K562 (cell line): ENCODE data around the gene OSBPL7. TPM values are rescaled to one million over a fixed set of nuclear protein-coding genes. Genes with fewer than 3 reads are reported as not detected.

Source experiments
- ATAC-seq: fragments of 200-7000 bp; cut with Tn5 transposase; 3 replicates; pipeline ENCODE4 v1.9.1; 2020; ENCODE audit warnings: moderate library complexity
- BruUV-seq: library from RNA; stranded (reverse); fragments of 400-500 nt; replicated peaks from 2 replicates; lab custom pipeline; 2021; lab: Mats Ljungman, UMichigan
- CTCF ChIA-PET: fragments of 300-600 bp; formaldehyde crosslinking; extraction: SDS; loops from one replicate; lab custom pipeline; 2021; ENCODE audit warnings: low intra/inter-chr PET ratio; lab: Yijun Ruan, JAX
- POLR2A ChIA-PET: fragments of 300-600, 350-650 bp; sonication (Branson Sonifier 250); formaldehyde crosslinking; extraction: SDS; loops from one replicate; lab custom pipeline; 2021; ENCODE audit warnings: antibody characterized with exemption, inconsistent platforms; lab: Yijun Ruan, JAX
- DNase-seq, 4 experiments: peaks; one replicate each; pipeline versions ENCODE4 v3.0.0 to v3.0.0-alpha.2; 2011 to 2018; ENCODE audit warnings: low spot score in 3 of 4, mixed read lengths in 3 of 4; ENCODE audit errors: extremely low read depth in 1 of 4
- FAIRE-seq: peaks from 2 replicates; lab custom pipeline; 2011; peaks lifted over from hg19 to GRCh38; lab: Jason Lieb, UNC
- H2AFZ ChIP-seq: 2 replicates; pipeline ENCODE4 v1.6.0; 2011; ENCODE audit warnings: low read depth, low read length, control low read depth, inconsistent platforms
- H3K27ac ChIP-seq: fragments of 200-600 bp; 3 replicates; pipeline ENCODE4 v1.8.0; 2011; ENCODE audit warnings: low read depth, mild to moderate bottlenecking, control low read depth, inconsistent platforms, low read length, moderate library complexity, mixed read lengths; ENCODE audit errors: extremely low read depth
- H3K27me3 ChIP-seq, 2 experiments: fragments of 300-600 bp in 1 of 2; 2 replicates in 1 of 2; 3 replicates in 1 of 2; pipeline versions ENCODE4 v1.6.0 to v1.8.0; 2011; ENCODE audit warnings: inconsistent platforms in 2 of 2, low read length in 2 of 2, mild to moderate bottlenecking in 1 of 2, mixed read lengths in 1 of 2, moderate library complexity in 1 of 2; ENCODE audit not compliant: control insufficient read depth in 2 of 2, insufficient read depth in 2 of 2
- H3K36me3 ChIP-seq: fragments of 300-600 bp; 3 replicates; pipeline ENCODE4 v1.8.0; 2011; ENCODE audit warnings: mild to moderate bottlenecking, low read length, inconsistent platforms; ENCODE audit not compliant: control insufficient read depth, insufficient read depth
- H3K4me1 ChIP-seq, 2 experiments: fragments of 200-600 bp in 1 of 2; replicated peaks in 1 of 2; 2 replicates in 1 of 2; 3 replicates in 1 of 2; pipeline versions ENCODE4 v1.5.1 to v1.8.0; 2011; ENCODE audit warnings: inconsistent platforms in 2 of 2, low read length in 2 of 2, mild to moderate bottlenecking in 1 of 2, mixed read lengths in 1 of 2, moderate library complexity in 1 of 2; ENCODE audit not compliant: control insufficient read depth in 2 of 2, insufficient read depth in 2 of 2
- H3K4me2 ChIP-seq: 2 replicates; pipeline ENCODE4 v1.6.1; 2011; ENCODE audit warnings: low read length, control low read depth, inconsistent platforms, mixed read lengths; ENCODE audit not compliant: insufficient read depth
- H3K4me3 ChIP-seq: fragments of 200-600 bp; sonication (generic), shearing (Covaris generic); 2 replicates; pipeline ENCODE4 v1.5.1; 2016; ENCODE audit warnings: control low read depth, inconsistent platforms
- H3K79me2 ChIP-seq: fragments of 200-600 bp; 3 replicates; pipeline ENCODE4 v1.8.0; 2011; ENCODE audit warnings: low read length, inconsistent platforms; ENCODE audit not compliant: control insufficient read depth, insufficient read depth
- H3K9ac ChIP-seq, 2 experiments: 2 replicates each; pipeline versions ENCODE4 v1.6.0 to v1.6.1; 2011; ENCODE audit warnings: low read depth in 2 of 2, low read length in 2 of 2, control low read depth in 1 of 2, inconsistent platforms in 1 of 2, mild to moderate bottlenecking in 1 of 2, mixed read lengths in 1 of 2; ENCODE audit not compliant: insufficient read depth in 1 of 2
- H3K9me1 ChIP-seq: one replicate; pipeline ENCODE4 v1.6.0; 2011; ENCODE audit warnings: inconsistent platforms, mild to moderate bottlenecking, low read length, moderate library complexity; ENCODE audit not compliant: control insufficient read depth, insufficient read depth
- H3K9me3 ChIP-seq: replicated peaks from 2 replicates; pipeline ENCODE4 v1.5.1; 2011; ENCODE audit warnings: low read depth, low read length, inconsistent platforms; ENCODE audit not compliant: control insufficient read depth, insufficient read depth
- H4K20me1 ChIP-seq: replicated peaks from 2 replicates; pipeline ENCODE4 v1.6.1; 2011; ENCODE audit warnings: low read length, inconsistent platforms, mixed read lengths; ENCODE audit not compliant: control insufficient read depth, insufficient read depth
- CCAR2 ChIP-seq: fragments of 200-400 bp; formaldehyde crosslinking; IDR thresholded peaks from 2 replicates; pipeline ENCODE4 v1.6.1; 2017; ENCODE audit warnings: mild to moderate bottlenecking, low read depth, low read length
- EGR1 ChIP-seq: fragments of 450-650 bp; conservative IDR thresholded peaks from 2 replicates; pipeline ENCODE4 v1.6.1; 2017; ENCODE audit warnings: mild to moderate bottlenecking
- ETS2 ChIP-seq: IDR thresholded peaks from 2 replicates; pipeline ENCODE4 v1.6.1; 2016; ENCODE audit warnings: borderline replicate concordance, missing genetic modification characterization, mild to moderate bottlenecking, moderate library complexity, missing compliant biosample characterization; ENCODE audit not compliant: poor library complexity, severe bottlenecking
- GABPB2 ChIP-seq: fragments of 250-450 bp; sonication (Bioruptor Pico); conservative IDR thresholded peaks from 2 replicates; pipeline ENCODE4 v1.5.1; 2021; ENCODE audit warnings: mild to moderate bottlenecking
- GATAD2A ChIP-seq: fragments of 450-650 bp; IDR thresholded peaks from 2 replicates; pipeline ENCODE4 v1.6.1; 2017
- MCM7 ChIP-seq, 2 experiments: fragments of 450-650 bp; IDR thresholded peaks; 2 replicates each; pipeline ENCODE4 v1.6.1; 2016 to 2018
- POLR2AphosphoS2 ChIP-seq: IDR thresholded peaks from 2 replicates; pipeline ENCODE4 v1.6.1; 2012; ENCODE audit warnings: low read length, improper control_type of control experiment
- RBM15 ChIP-seq: fragments of 200-400 bp; formaldehyde crosslinking; IDR thresholded peaks from 2 replicates; pipeline ENCODE4 v1.6.1; 2018; ENCODE audit warnings: mild to moderate bottlenecking, low read length, moderate library complexity; ENCODE audit not compliant: insufficient read depth
- TAF1 ChIP-seq: IDR thresholded peaks from 2 replicates; pipeline ENCODE4 v1.6.1; 2011; ENCODE audit warnings: mild to moderate bottlenecking, low read length, moderate library complexity; ENCODE audit not compliant: insufficient read depth, control insufficient read depth, severe bottlenecking; ENCODE audit errors: extremely low read depth
- ZNF644 ChIP-seq: fragments of 200-800 bp; sonication (Bioruptor generic); IDR thresholded peaks from 2 replicates; pipeline ENCODE4 v1.6.1; 2016; ENCODE audit warnings: low read depth, missing genetic modification characterization, missing compliant biosample characterization
- WGBS: fragments of 100-300 bp; shearing (Covaris generic); methylation state at CpG from one replicate; pipeline ENCODE4 v1.1.6; 2016; ENCODE audit warnings: low coverage, mixed read lengths; ENCODE audit not compliant: insufficient coverage; ENCODE audit errors: missing lambda C conversion rate; 5-methylcytosine and 5-hydroxymethylcytosine counted together
- in situ Hi-C: fragments of 300-500 bp; cut with MboI; formaldehyde crosslinking; loops from 4 replicates; pipeline ENCODE4 v1.15.0; 2018; ENCODE audit warnings: inconsistent platforms, mixed read lengths
- intact Hi-C: fragments of 100-400 bp; cut with micrococcal nuclease; formaldehyde crosslinking; loops from 2 replicates; pipeline ENCODE4 v1.14.2; 2022
- polyA plus RNA-seq, 8 experiments: library from polyadenylated mRNA; depleted of rRNA in 4 of 8; stranded (reverse) in 5 of 8; unstranded in 3 of 8; fragments of >200 nt; fragmentation: Nextera tagmentation in 2 of 8; fragmentation: Illumina TruSeq in 1 of 8; extraction: Ambion mirVana in 2 of 8; extraction: Trizol in 1 of 8; gene quantifications; 2 replicates each; pipeline versions ENCODE4 v1.2.1 to v1.2.3, GENCODE V29; 2011 to 2014; ENCODE audit warnings: inconsistent platforms in 1 of 8, missing spikeins in 1 of 8
- total RNA-seq, 7 experiments: library from RNA; depleted of rRNA in 6 of 7; stranded (reverse); fragments of >200 nt in 6 of 7; fragmentation: Illumina TruSeq in 2 of 7; extraction: Trizol in 2 of 7; gene quantifications; 2 replicates each; pipeline versions ENCODE4 v1.2.1 to v1.2.3, GENCODE V29; 2011 to 2021; ENCODE audit warnings: low replicate concordance in 1 of 7
- TF ChIP-seq, protein P1 (sequence below), 2 experiments: fragments of 450-650 bp in 1 of 2; sonication (generic) in 1 of 2; formaldehyde crosslinking; conservative IDR thresholded peaks; 2 replicates each; pipeline versions ENCODE4 v1.4.0 to v1.8.1; 2020 to 2022; ENCODE audit warnings: mild to moderate bottlenecking in 1 of 2, missing genetic modification reagents in 1 of 2
- TF ChIP-seq, protein P2 (sequence below): sonication (generic); formaldehyde crosslinking; IDR thresholded peaks from 2 replicates; pipeline ENCODE4 v1.8.0; 2022; ENCODE audit warnings: mild to moderate bottlenecking, missing genetic modification reagents, borderline replicate concordance
- TF ChIP-seq, protein P3 (sequence below), 2 experiments: IDR thresholded peaks; 2 replicates each; pipeline ENCODE4 v1.6.1; 2011; ENCODE audit warnings: borderline replicate concordance in 1 of 2, control low read depth in 1 of 2, low read depth in 1 of 2, low read length in 1 of 2, mild to moderate bottlenecking in 1 of 2, mixed read lengths in 1 of 2, moderate library complexity in 1 of 2; ENCODE audit not compliant: insufficient read depth in 1 of 2, insufficient read length in 1 of 2, poor library complexity in 1 of 2, severe bottlenecking in 1 of 2; ENCODE audit errors: extremely low read depth in 1 of 2

Gene OSBPL7
- total and polyA plus RNA-seq, 9 of the 15 experiments (the other 6 are each of a cell fraction or from before 2014, with no cell fraction given), result 0.32 to 11.9 (median 5.8) TPM

DNA sequence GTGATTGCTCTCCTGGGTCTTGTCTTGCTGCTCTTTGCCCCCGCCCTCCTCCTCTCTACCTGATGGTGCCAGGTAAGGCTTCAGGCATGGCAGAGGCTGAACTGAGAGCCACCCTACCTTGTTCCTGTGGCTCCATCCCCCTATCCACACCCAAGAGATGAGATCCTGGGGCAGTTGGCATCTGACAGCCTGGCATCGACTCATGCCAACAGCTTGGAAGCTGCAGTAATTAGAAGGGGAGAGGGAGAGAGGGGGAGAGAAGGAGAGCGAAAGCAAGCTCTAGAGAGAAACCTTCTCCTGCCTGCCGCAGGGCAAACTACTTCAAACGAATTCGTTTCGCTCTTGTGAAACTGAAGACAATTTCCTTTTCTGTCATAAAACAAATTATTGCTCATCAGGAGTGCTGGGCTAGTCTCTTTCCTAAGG lies 43.2 kb upstream of the OSBPL7 start:
- 61% methylated on average over 6 of the region's 7 CpGs for WGBS
- TF ChIP-seq ZNF644 (tag) (no peak), GABPB2 (CRISPR knock-in tag) (no peak), TAF1 (no peak), RBM15 (no peak), CCAR2 (no peak), MCM7 (IDR thresholded peaks at IDR 0.05) (no peak), ETS2 (tag) (no peak), EGR1 (no peak), GATAD2A (no peak), POLR2AphosphoS2 (no peak)
- TF ChIP-seq, protein P1, sequence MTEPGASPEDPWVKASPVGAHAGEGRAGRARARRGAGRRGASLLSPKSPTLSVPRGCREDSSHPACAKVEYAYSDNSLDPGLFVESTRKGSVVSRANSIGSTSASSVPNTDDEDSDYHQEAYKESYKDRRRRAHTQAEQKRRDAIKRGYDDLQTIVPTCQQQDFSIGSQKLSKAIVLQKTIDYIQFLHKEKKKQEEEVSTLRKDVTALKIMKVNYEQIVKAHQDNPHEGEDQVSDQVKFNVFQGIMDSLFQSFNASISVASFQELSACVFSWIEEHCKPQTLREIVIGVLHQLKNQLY (CRISPR knock-in tag; conservative IDR thresholded peaks at IDR 0.05), result no peak
- TF ChIP-seq, protein P2, sequence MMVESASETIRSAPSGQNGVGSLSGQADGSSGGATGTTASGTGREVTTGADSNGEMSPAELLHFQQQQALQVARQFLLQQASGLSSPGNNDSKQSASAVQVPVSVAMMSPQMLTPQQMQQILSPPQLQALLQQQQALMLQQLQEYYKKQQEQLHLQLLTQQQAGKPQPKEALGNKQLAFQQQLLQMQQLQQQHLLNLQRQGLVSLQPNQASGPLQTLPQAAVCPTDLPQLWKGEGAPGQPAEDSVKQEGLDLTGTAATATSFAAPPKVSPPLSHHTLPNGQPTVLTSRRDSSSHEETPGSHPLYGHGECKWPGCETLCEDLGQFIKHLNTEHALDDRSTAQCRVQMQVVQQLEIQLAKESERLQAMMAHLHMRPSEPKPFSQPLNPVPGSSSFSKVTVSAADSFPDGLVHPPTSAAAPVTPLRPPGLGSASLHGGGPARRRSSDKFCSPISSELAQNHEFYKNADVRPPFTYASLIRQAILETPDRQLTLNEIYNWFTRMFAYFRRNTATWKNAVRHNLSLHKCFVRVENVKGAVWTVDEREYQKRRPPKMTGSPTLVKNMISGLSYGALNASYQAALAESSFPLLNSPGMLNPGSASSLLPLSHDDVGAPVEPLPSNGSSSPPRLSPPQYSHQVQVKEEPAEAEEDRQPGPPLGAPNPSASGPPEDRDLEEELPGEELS (CRISPR knock-in tag), result no peak
- TF ChIP-seq, protein P3, sequence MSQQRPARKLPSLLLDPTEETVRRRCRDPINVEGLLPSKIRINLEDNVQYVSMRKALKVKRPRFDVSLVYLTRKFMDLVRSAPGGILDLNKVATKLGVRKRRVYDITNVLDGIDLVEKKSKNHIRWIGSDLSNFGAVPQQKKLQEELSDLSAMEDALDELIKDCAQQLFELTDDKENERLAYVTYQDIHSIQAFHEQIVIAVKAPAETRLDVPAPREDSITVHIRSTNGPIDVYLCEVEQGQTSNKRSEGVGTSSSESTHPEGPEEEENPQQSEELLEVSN (IDR thresholded peaks at IDR 0.05; ENCODE audit: borderline replicate concordance in 1 of 2, extremely low read depth in 1 of 2, insufficient read depth in 1 of 2, insufficient read length in 1 of 2, low read depth in 1 of 2, low read length in 1 of 2, poor library complexity in 1 of 2, severe bottlenecking in 1 of 2), result no peak
- TF ChIP-seq, all 486 proteins: peak for 0
- ChIA-PET POLR2A (interaction anchor here (0.8 kb wide), 1 partner anchor 31 kb away, joined by 4 read pairs; the partner anchor contains the start of gene SP2), CTCF (interaction anchor here (0.6 kb wide), 1 partner anchor 16 kb away, joined by 3 read pairs; no protein-coding TSS in a partner anchor)
- Histone ChIP-seq H3K27ac (no peak overlapping the region), H3K79me2 (no peaks in the 10 kb centered on the region), H3K9ac (peak overlapping the region in 1 of 2 experiments; percentile 55; a peak in 1 of 4 replicates), H3K9me3 (no peaks in the 10 kb centered on the region), H3K4me2 (no peak overlapping the region), H2AFZ (no peak overlapping the region), H3K4me1 (peaks cover 44 to 45% of the 10 kb centered on the region in 2 experiments), H3K9me1 (no peaks in the 10 kb centered on the region), H3K36me3 (no peaks in the 10 kb centered on the region), H4K20me1 (no peaks in the 10 kb centered on the region), H3K4me3 (no peak overlapping the region), H3K27me3 (no peaks in the 10 kb centered on the region)
- no TSS peak for BruUV-seq
- ATAC-seq (no peak), FAIRE-seq (no peak), DNase-seq (no peak)
- intact Hi-C loops (no loop called here), in situ Hi-C loops (no loop called here)
